H1 (cell line): ENCODE measurements around the gene PPOX.

ENCODE experiments used
- CEBPB ChIP-seq: IDR thresholded peaks from 2 replicates; pipeline ENCODE4 v1.6.1; 2012; ENCODE audit warnings: low read depth, low read length
- CHD2 ChIP-seq: IDR thresholded peaks from 2 replicates; pipeline ENCODE4 v1.6.1; 2012; ENCODE audit warnings: low read length, improper control_type of control experiment
- CTCF ChIP-seq, 3 experiments: IDR thresholded peaks; 1 replicate in 2 of 3; 2 replicates in 1 of 3; pipeline versions ENCODE4 v1.5.1 to v1.6.1; 2011; ENCODE audit warnings: low read length in 3 of 3, mild to moderate bottlenecking in 3 of 3, inconsistent platforms in 2 of 3, low read depth in 1 of 3, moderate library complexity in 1 of 3; ENCODE audit not compliant: insufficient read depth in 1 of 3; ENCODE audit errors: control extremely low read depth in 1 of 3
- EZH2 ChIP-seq: fragments of 200-600 bp; sonication (generic); IDR thresholded peaks from 2 replicates; pipeline ENCODE4 v1.7.1; 2012; ENCODE audit warnings: low read depth, mild to moderate bottlenecking, moderate library complexity, low read length, inconsistent platforms; ENCODE audit not compliant: severe bottlenecking
- GTF2F1 ChIP-seq: IDR thresholded peaks from 2 replicates; pipeline ENCODE4 v1.6.1; 2012; ENCODE audit warnings: low read depth, low read length, improper control_type of control experiment, borderline replicate concordance
- MAFK ChIP-seq: IDR thresholded peaks from 2 replicates; pipeline ENCODE4 v1.6.1; 2012; ENCODE audit warnings: low read depth, mild to moderate bottlenecking, improper control_type of control experiment, low read length
- POLR2A ChIP-seq, 2 experiments: IDR thresholded peaks; 1 replicate in 1 of 2; 2 replicates in 1 of 2; pipeline ENCODE4 v1.6.1; 2011; ENCODE audit warnings: low read depth in 2 of 2, low read length in 2 of 2, mild to moderate bottlenecking in 2 of 2; ENCODE audit errors: control extremely low read depth in 1 of 2
- SIX5 ChIP-seq: IDR thresholded peaks from 2 replicates; pipeline ENCODE4 v1.6.1; 2011; ENCODE audit warnings: mild to moderate bottlenecking, low read depth, low read length
- SP1 ChIP-seq: IDR thresholded peaks from 2 replicates; pipeline ENCODE4 v1.6.1; 2011; ENCODE audit warnings: low read depth, low read length
- TAF7 ChIP-seq: optimal IDR thresholded peaks from 2 replicates; pipeline ENCODE3; 2011; ENCODE audit warnings: low read depth, mild to moderate bottlenecking, inconsistent platforms, low read length, moderate library complexity, borderline replicate concordance
- TEAD4 ChIP-seq: IDR thresholded peaks from 2 replicates; pipeline ENCODE4 v1.6.1; 2012; ENCODE audit warnings: low read depth, low read length, inconsistent platforms, mixed read lengths
- USF2 ChIP-seq: IDR thresholded peaks from 2 replicates; pipeline ENCODE4 v1.6.1; 2011; ENCODE audit warnings: low read length, improper control_type of control experiment

- TF ChIP-seq TEAD4 (no peak), TAF7 (no peak), MAFK (no peak), EZH2 (no peak), SIX5 (no peak), CHD2 (no peak), CEBPB (no peak), POLR2A (IDR thresholded peaks at IDR 0.05; ENCODE audit: control extremely low read depth in 1 of 2, low read depth in 2 of 2, low read length in 2 of 2) (no peak), SP1 (no peak), CTCF (IDR thresholded peaks at IDR 0.05; ENCODE audit: control extremely low read depth in 1 of 3, insufficient read depth in 1 of 3, low read depth in 1 of 3, low read length in 3 of 3) (no peak), GTF2F1 (no peak), USF2 (no peak)
Observed at GRCh38 chr1:161207173-161207572, 40.9 kb downstream of the PPOX start.
